ENCODE results near the gene PRM1.

PRM1 gene

GRCh38 chr16:11285842-11286241 lies 4.7 kb upstream of the PRM1 start:
- H3K27ac ChIP-seq (ENCODE audit: low read depth in 2 of 2, low read length in 2 of 2) = no peak overlapping the region
- H3K4me3 ChIP-seq (ENCODE audit: low read length in 2 of 2) = no peak overlapping the region
- peaks cover 0 to 3% of the 10 kb centered on the region in 2 donors for H3K27me3 ChIP-seq (ENCODE audit: control insufficient read depth in 2 of 2, insufficient read depth in 2 of 2, low read length in 2 of 2)
- no peaks in the 10 kb centered on the region for H3K9me3 ChIP-seq (ENCODE audit: control insufficient read depth in 2 of 2, low read length in 2 of 2)
- H3K36me3 ChIP-seq (ENCODE audit: control insufficient read depth in 2 of 2, insufficient read depth in 2 of 2, low read length in 2 of 2) = no peaks in the 10 kb centered on the region
- no peaks in the 10 kb centered on the region for H3K4me1 ChIP-seq (ENCODE audit: control insufficient read depth in 2 of 2, insufficient read depth in 2 of 2, low read length in 2 of 2)
- H3K9ac ChIP-seq (ENCODE audit: low read depth in 1 of 2, low read length in 2 of 2) = no peak overlapping the region

GRCh38 chr16:11283820-11284248 lies 2.7 kb upstream of the PRM1 start:
- H3K27ac ChIP-seq (ENCODE audit: low read depth in 2 of 2, low read length in 2 of 2) = no peak overlapping the region

GRCh38 chr16:11278681-11279628 lies 2.2 kb downstream of the PRM1 start:
- Histone ChIP-seq H3K27me3 (ENCODE audit: control insufficient read depth in 2 of 2, insufficient read depth in 2 of 2, low read length in 2 of 2) (no peaks in the 10 kb centered on the region), H3K9ac (ENCODE audit: low read depth in 1 of 2, low read length in 2 of 2) (no peak overlapping the region), H3K4me1 (ENCODE audit: control insufficient read depth in 2 of 2, insufficient read depth in 2 of 2, low read length in 2 of 2) (peaks cover 0 to 3% of the 10 kb centered on the region in 2 donors), H3K27ac (ENCODE audit: low read depth in 2 of 2, low read length in 2 of 2) (no peak overlapping the region), H3K36me3 (ENCODE audit: control insufficient read depth in 2 of 2, insufficient read depth in 2 of 2, low read length in 2 of 2) (no peaks in the 10 kb centered on the region), H3K4me3 (ENCODE audit: low read length in 2 of 2) (no peak overlapping the region), H3K9me3 (ENCODE audit: control insufficient read depth in 2 of 2, low read length in 2 of 2) (peaks cover 0 to 3% of the 10 kb centered on the region in 2 donors)

More at GRCh38 chr16:11283820-11284248, 2.7 kb upstream of the PRM1 start:
- H3K36me3 ChIP-seq (ENCODE audit: control insufficient read depth in 2 of 2, insufficient read depth in 2 of 2, low read length in 2 of 2) = no peaks in the 10 kb centered on the region
- no peaks in the 10 kb centered on the region for H3K9me3 ChIP-seq (ENCODE audit: control insufficient read depth in 2 of 2, low read length in 2 of 2)
- H3K4me3 ChIP-seq (ENCODE audit: low read length in 2 of 2) = no peak overlapping the region
- no peaks in the 10 kb centered on the region for H3K27me3 ChIP-seq (ENCODE audit: control insufficient read depth in 2 of 2, insufficient read depth in 2 of 2, low read length in 2 of 2)
- peaks cover 0 to 3% of the 10 kb centered on the region in 2 donors for H3K4me1 ChIP-seq (ENCODE audit: control insufficient read depth in 2 of 2, insufficient read depth in 2 of 2, low read length in 2 of 2)
- no peak overlapping the region for H3K9ac ChIP-seq (ENCODE audit: low read depth in 1 of 2, low read length in 2 of 2)

- Histone ChIP-seq H3K36me3 (ENCODE audit: control insufficient read depth in 2 of 2, insufficient read depth in 2 of 2, low read length in 2 of 2) (no peaks in the 10 kb centered on the region), H3K9ac (ENCODE audit: low read depth in 1 of 2, low read length in 2 of 2) (no peak overlapping the region), H3K4me1 (ENCODE audit: control insufficient read depth in 2 of 2, insufficient read depth in 2 of 2, low read length in 2 of 2) (peaks cover 0 to 3% of the 10 kb centered on the region in 2 donors), H3K4me3 (ENCODE audit: low read length in 2 of 2) (no peak overlapping the region), H3K27me3 (ENCODE audit: control insufficient read depth in 2 of 2, insufficient read depth in 2 of 2, low read length in 2 of 2) (no peaks in the 10 kb centered on the region), H3K27ac (ENCODE audit: low read depth in 2 of 2, low read length in 2 of 2) (no peak overlapping the region), H3K9me3 (ENCODE audit: control insufficient read depth in 2 of 2, low read length in 2 of 2) (peaks cover 0 to 3% of the 10 kb centered on the region in 2 donors)
Observed at GRCh38 chr16:11277607-11278337, 3.4 kb downstream of the PRM1 start.

- peaks cover 0 to 3% of the 10 kb centered on the region in 2 donors for H3K9me3 ChIP-seq (ENCODE audit: control insufficient read depth in 2 of 2, low read length in 2 of 2)
- no peak overlapping the region for H3K4me3 ChIP-seq (ENCODE audit: low read length in 2 of 2)
- no peak overlapping the region for H3K27ac ChIP-seq (ENCODE audit: low read depth in 2 of 2, low read length in 2 of 2)
- H3K9ac ChIP-seq (ENCODE audit: low read depth in 1 of 2, low read length in 2 of 2) = no peak overlapping the region
- no peaks in the 10 kb centered on the region for H3K36me3 ChIP-seq (ENCODE audit: control insufficient read depth in 2 of 2, insufficient read depth in 2 of 2, low read length in 2 of 2)
- peaks cover 0 to 3% of the 10 kb centered on the region in 2 donors for H3K4me1 ChIP-seq (ENCODE audit: control insufficient read depth in 2 of 2, insufficient read depth in 2 of 2, low read length in 2 of 2)
- H3K27me3 ChIP-seq (ENCODE audit: control insufficient read depth in 2 of 2, insufficient read depth in 2 of 2, low read length in 2 of 2) = no peaks in the 10 kb centered on the region
Observed at GRCh38 chr16:11276896-11277593, 4.1 kb downstream of the PRM1 start.

- no peak within 1 kb of the TSS for H3K9ac ChIP-seq (ENCODE audit: low read depth in 1 of 2, low read length in 2 of 2)
- peaks cover 0 to 3% of the 10 kb centered on the region in 2 donors for H3K4me1 ChIP-seq (ENCODE audit: control insufficient read depth in 2 of 2, insufficient read depth in 2 of 2, low read length in 2 of 2)
- no peaks in the 10 kb centered on the region for H3K36me3 ChIP-seq (ENCODE audit: control insufficient read depth in 2 of 2, insufficient read depth in 2 of 2, low read length in 2 of 2)
Observed at GRCh38 chr16:11276143-11276895, 4.8 kb downstream of the PRM1 start, which contains the start of gene PRM2. Gene PRM2 (minus strand): TSS chr16:11276480. CDS start chr16:11276370, 110 bp downstream.

GRCh38 chr16:11274964-11275363 lies 6.2 kb downstream of the PRM1 start:
- Histone ChIP-seq H3K9ac (ENCODE audit: low read depth in 1 of 2, low read length in 2 of 2) (no peak overlapping the region), H3K9me3 (ENCODE audit: control insufficient read depth in 2 of 2, low read length in 2 of 2) (peaks cover 0 to 3% of the 10 kb centered on the region in 2 donors), H3K36me3 (ENCODE audit: control insufficient read depth in 2 of 2, insufficient read depth in 2 of 2, low read length in 2 of 2) (no peaks in the 10 kb centered on the region), H3K27me3 (ENCODE audit: control insufficient read depth in 2 of 2, insufficient read depth in 2 of 2, low read length in 2 of 2) (no peaks in the 10 kb centered on the region), H3K27ac (ENCODE audit: low read depth in 2 of 2, low read length in 2 of 2) (no peak overlapping the region), H3K4me3 (ENCODE audit: low read length in 2 of 2) (no peak overlapping the region), H3K4me1 (ENCODE audit: control insufficient read depth in 2 of 2, insufficient read depth in 2 of 2, low read length in 2 of 2) (peaks cover 0 to 3% of the 10 kb centered on the region in 2 donors)

More at GRCh38 chr16:11276143-11276895, 4.8 kb downstream of the PRM1 start, which contains the start of gene PRM2:
- no peak within 1 kb of the TSS for H3K27ac ChIP-seq (ENCODE audit: low read depth in 2 of 2, low read length in 2 of 2)
- H3K9me3 ChIP-seq (ENCODE audit: control insufficient read depth in 2 of 2, low read length in 2 of 2) = peaks cover 0 to 3% of the 10 kb centered on the region in 2 donors
- no peak within 1 kb of the TSS for H3K4me3 ChIP-seq (ENCODE audit: low read length in 2 of 2)
- H3K27me3 ChIP-seq (ENCODE audit: control insufficient read depth in 2 of 2, insufficient read depth in 2 of 2, low read length in 2 of 2) = no peaks in the 10 kb centered on the region

GRCh38 chr16:11273721-11274324 lies 7.3 kb downstream of the PRM1 start:
- no peaks in the 10 kb centered on the region for H3K36me3 ChIP-seq (ENCODE audit: control insufficient read depth in 2 of 2, insufficient read depth in 2 of 2, low read length in 2 of 2)
- H3K27ac ChIP-seq (ENCODE audit: low read depth in 2 of 2, low read length in 2 of 2) = no peak overlapping the region
- H3K4me3 ChIP-seq (ENCODE audit: low read length in 2 of 2) = no peak overlapping the region
- peaks cover 0 to 3% of the 10 kb centered on the region in 2 donors for H3K9me3 ChIP-seq (ENCODE audit: control insufficient read depth in 2 of 2, low read length in 2 of 2)
- no peaks in the 10 kb centered on the region for H3K27me3 ChIP-seq (ENCODE audit: control insufficient read depth in 2 of 2, insufficient read depth in 2 of 2, low read length in 2 of 2)
- no peaks in the 10 kb centered on the region for H3K4me1 ChIP-seq (ENCODE audit: control insufficient read depth in 2 of 2, insufficient read depth in 2 of 2, low read length in 2 of 2)
- no peak overlapping the region for H3K9ac ChIP-seq (ENCODE audit: low read depth in 1 of 2, low read length in 2 of 2)
